PC-3 (cell line): ENCODE data around the gene POLL. TPM values are rescaled to one million over a fixed set of nuclear protein-coding genes. Genes with fewer than 3 reads are reported as not detected.

ENCODE experiments used
- ATAC-seq: fragments of 200-7000 bp; cut with Tn5 transposase; 2 replicates; pipeline ENCODE4 v1.9.1; 2020; ENCODE audit warnings: mild to moderate bottlenecking, moderate library complexity
- BruUV-seq: library from RNA; stranded (reverse); fragments of 400-500 nt; replicated peaks from 2 replicates; lab custom pipeline; 2021; lab: Mats Ljungman, UMichigan
- CTCF ChIA-PET: fragments of 300-600 bp; sonication (Branson Sonifier 250); formaldehyde crosslinking; loops from one replicate; lab custom pipeline; 2022; ENCODE audit warnings: antibody characterized with exemption; lab: Charles Lee
- POLR2A ChIA-PET: fragments of 300-600 bp; sonication (Branson Sonifier 250); formaldehyde crosslinking; loops from one replicate; lab custom pipeline; 2022; ENCODE audit warnings: antibody characterized with exemption; ENCODE audit not compliant: unreplicated experiment; lab: Charles Lee
- DNase-seq: peaks from one replicate; pipeline ENCODE4 v3.0.0-alpha.2; 2015
- H2AFZ ChIP-seq: fragments of 300-600 bp; sonication (generic); 2 replicates; pipeline ENCODE4 v1.6.0; 2016; ENCODE audit warnings: antibody characterized with exemption, low read length
- H3F3A ChIP-seq: fragments of 300-600 bp; sonication (generic); one replicate; pipeline ENCODE4 v1.6.0; 2017; ENCODE audit warnings: antibody characterized with exemption, low read length, control low read depth, mild to moderate bottlenecking; ENCODE audit not compliant: unreplicated experiment
- H3K27ac ChIP-seq: fragments of 300-600 bp; sonication (generic); 2 replicates; pipeline ENCODE4 v1.5.1; 2016; ENCODE audit warnings: mild to moderate bottlenecking, low read length
- H3K27me3 ChIP-seq: fragments of 300-600 bp; sonication (generic); 2 replicates; pipeline ENCODE4 v1.6.1; 2016; ENCODE audit warnings: low read length, mixed read lengths
- H3K36me3 ChIP-seq: fragments of 300-600 bp; sonication (generic); 2 replicates; pipeline ENCODE4 v1.6.1; 2016; ENCODE audit warnings: low read depth, mixed run types, low read length, mixed read lengths
- H3K4me1 ChIP-seq: fragments of 300-600 bp; sonication (generic); 2 replicates; pipeline ENCODE4 v1.5.1; 2016; ENCODE audit warnings: low read length; ENCODE audit not compliant: insufficient read depth
- H3K4me2 ChIP-seq: fragments of 300-600 bp; sonication (generic); 2 replicates; pipeline ENCODE4 v1.6.0; 2016; ENCODE audit warnings: low read length
- H3K4me3 ChIP-seq: fragments of 300-600 bp; sonication (generic); 2 replicates; pipeline ENCODE4 v1.5.1; 2016; ENCODE audit warnings: mild to moderate bottlenecking, low read length, mixed read lengths
- H3K79me2 ChIP-seq: fragments of 300-600 bp; sonication (generic); 2 replicates; pipeline ENCODE4 v1.6.1; 2017; ENCODE audit warnings: low read length, mixed read lengths
- H3K9ac ChIP-seq: fragments of 300-600 bp; sonication (generic); 2 replicates; pipeline ENCODE4 v1.6.0; 2016; ENCODE audit warnings: mild to moderate bottlenecking, low read length
- H3K9me2 ChIP-seq: fragments of 300-600 bp; sonication (generic); replicated peaks from 2 replicates; pipeline ENCODE4 v1.6.1; 2016; ENCODE audit warnings: mixed run types, low read length, mixed read lengths
- H3K9me3 ChIP-seq: fragments of 300-600 bp; sonication (generic); 2 replicates; pipeline ENCODE4 v1.6.1; 2016; ENCODE audit warnings: low read length, mixed read lengths
- H4K20me1 ChIP-seq: fragments of 300-600 bp; sonication (generic); 2 replicates; pipeline ENCODE4 v1.6.1; 2016; ENCODE audit warnings: low read length, mixed read lengths
- EZH2 ChIP-seq: fragments of 300-600 bp; sonication (generic); IDR thresholded peaks from one replicate; pipeline ENCODE4 v1.6.1; 2017; ENCODE audit warnings: antibody characterized with exemption, mild to moderate bottlenecking, low read length; ENCODE audit not compliant: unreplicated experiment
- EZH2phosphoT487 ChIP-seq: fragments of 300-600 bp; sonication (generic); IDR thresholded peaks from 2 replicates; pipeline ENCODE4 v1.6.1; 2018; ENCODE audit warnings: mild to moderate bottlenecking, antibody characterized with exemption, low read length, borderline replicate concordance
- intact Hi-C: fragments of 100-400 bp; cut with micrococcal nuclease; formaldehyde crosslinking; loops from 2 replicates; pipeline ENCODE4 v1.9.0; 2023
- total RNA-seq: library from RNA; depleted of rRNA; stranded (reverse); fragments of >200 nt; gene quantifications from 2 replicates; pipeline ENCODE4 v1.2.3, GENCODE V29; 2014
- TF ChIP-seq, protein P1 (sequence below): fragments of 300-600 bp; sonication (generic); conservative IDR thresholded peaks from 2 replicates; pipeline ENCODE4 v1.5.1; 2017; ENCODE audit warnings: antibody characterized with exemption, low read depth, mild to moderate bottlenecking, low read length

POLL gene
- total RNA-seq, 1 experiment from 2014 or later: 10.9 TPM

DNA sequence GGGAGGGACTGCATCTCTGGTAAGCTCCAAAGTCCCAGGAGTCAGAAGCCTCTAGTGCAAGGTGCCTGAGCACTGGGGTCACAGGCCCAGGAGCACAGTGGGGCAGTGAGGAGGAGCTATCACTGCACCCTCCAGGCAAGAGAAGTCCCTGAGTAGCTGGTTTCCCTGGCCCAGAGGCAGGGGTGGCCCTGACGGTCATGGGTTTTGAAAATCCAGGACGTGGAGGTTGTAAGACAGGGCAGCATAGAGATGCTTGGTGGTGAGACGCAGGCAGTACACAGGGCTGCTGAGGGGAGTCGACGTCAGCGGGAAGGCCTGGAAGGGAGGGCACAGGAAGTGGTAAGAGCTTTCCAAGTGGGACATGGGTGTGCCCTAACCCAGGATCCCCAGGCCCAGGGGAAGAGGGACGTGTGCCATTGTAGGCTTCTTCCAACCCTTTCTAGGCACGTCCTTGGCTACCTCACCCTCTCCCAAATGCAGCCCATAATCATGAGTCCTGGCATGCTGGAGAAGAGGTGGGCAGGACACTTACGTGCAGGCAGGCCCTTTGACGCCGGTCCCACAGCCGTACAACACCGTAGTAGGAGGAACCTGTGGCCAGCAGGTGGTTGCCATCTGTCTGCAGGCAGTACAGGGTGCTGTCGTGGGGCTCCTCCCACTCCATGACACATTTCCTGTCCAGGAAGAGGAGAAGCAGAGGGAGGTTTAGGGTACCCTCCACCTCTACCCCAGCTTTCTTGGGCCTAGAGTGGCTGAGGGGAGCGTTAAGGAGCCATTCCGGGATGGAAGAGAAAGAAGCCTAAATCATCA lies 23.2 kb upstream of the POLL start:
- TF ChIP-seq EZH2phosphoT487: no peak
- TF ChIP-seq, protein P1, sequence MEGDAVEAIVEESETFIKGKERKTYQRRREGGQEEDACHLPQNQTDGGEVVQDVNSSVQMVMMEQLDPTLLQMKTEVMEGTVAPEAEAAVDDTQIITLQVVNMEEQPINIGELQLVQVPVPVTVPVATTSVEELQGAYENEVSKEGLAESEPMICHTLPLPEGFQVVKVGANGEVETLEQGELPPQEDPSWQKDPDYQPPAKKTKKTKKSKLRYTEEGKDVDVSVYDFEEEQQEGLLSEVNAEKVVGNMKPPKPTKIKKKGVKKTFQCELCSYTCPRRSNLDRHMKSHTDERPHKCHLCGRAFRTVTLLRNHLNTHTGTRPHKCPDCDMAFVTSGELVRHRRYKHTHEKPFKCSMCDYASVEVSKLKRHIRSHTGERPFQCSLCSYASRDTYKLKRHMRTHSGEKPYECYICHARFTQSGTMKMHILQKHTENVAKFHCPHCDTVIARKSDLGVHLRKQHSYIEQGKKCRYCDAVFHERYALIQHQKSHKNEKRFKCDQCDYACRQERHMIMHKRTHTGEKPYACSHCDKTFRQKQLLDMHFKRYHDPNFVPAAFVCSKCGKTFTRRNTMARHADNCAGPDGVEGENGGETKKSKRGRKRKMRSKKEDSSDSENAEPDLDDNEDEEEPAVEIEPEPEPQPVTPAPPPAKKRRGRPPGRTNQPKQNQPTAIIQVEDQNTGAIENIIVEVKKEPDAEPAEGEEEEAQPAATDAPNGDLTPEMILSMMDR: no peak
- TF ChIP-seq EZH2: no peak
- H3K4me3 ChIP-seq: no peak overlapping the region
- no peaks in the 10 kb centered on the region for H3F3A ChIP-seq
- ChIA-PET CTCF (no interaction called here), POLR2A (no interaction called here)
- ATAC-seq (no peak), DNase-seq (no peak)
- no peaks in the 10 kb centered on the region for H3K9me2 ChIP-seq
- no peak overlapping the region for H2AFZ ChIP-seq
- H3K9me3 ChIP-seq: no peaks in the 10 kb centered on the region
- no peaks in the 10 kb centered on the region for H3K36me3 ChIP-seq
- intact Hi-C loops: no loop called here
- H3K27ac ChIP-seq: no peak overlapping the region
- H3K27me3 ChIP-seq: no peaks in the 10 kb centered on the region
- no peaks in the 10 kb centered on the region for H4K20me1 ChIP-seq
- BruUV-seq: no TSS peak
- no peak overlapping the region for H3K4me2 ChIP-seq
- no peaks in the 10 kb centered on the region for H3K79me2 ChIP-seq
- H3K4me1 ChIP-seq: no peaks in the 10 kb centered on the region
- H3K9ac ChIP-seq: no peak overlapping the region

DNA sequence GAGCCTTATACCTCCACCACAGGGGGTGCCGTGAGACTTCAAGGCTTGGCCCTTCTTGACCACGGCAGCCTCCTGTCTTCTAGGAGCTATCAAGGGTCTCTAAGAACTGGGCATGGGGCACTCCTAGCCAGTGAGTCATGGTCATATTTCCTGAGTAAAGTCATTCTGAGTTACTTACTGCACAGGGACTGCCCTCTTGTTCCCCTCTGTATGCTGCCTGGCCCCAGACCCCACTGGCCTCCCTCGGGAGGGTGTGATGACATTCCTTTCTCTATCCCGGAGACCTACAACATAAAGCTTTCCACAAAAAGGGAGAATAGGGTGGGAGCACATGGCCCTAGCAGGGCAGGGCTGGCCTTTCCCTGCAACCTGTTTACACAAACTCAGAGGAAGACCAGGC lies 21.4 kb upstream of the POLL start:
- BruUV-seq: no TSS peak
- no peaks in the 10 kb centered on the region for H3K9me3 ChIP-seq
- no peaks in the 10 kb centered on the region for H3K36me3 ChIP-seq
- CTCF ChIA-PET: no interaction called here
- H2AFZ ChIP-seq: no peak overlapping the region
- no peak overlapping the region for H3K4me3 ChIP-seq
- H3K4me1 ChIP-seq: no peaks in the 10 kb centered on the region
- intact Hi-C loops: loop anchor here (10.0 kb wide), 1 partner anchor 465 kb away; no protein-coding TSS in a partner anchor
- H3K79me2 ChIP-seq: no peaks in the 10 kb centered on the region
- no peak overlapping the region for H3K4me2 ChIP-seq
- POLR2A ChIA-PET: no interaction called here
- H3K9me2 ChIP-seq: no peaks in the 10 kb centered on the region
- H3F3A ChIP-seq: no peaks in the 10 kb centered on the region
- no peak overlapping the region for H3K27ac ChIP-seq
- ATAC-seq (no peak), DNase-seq (no peak)
- TF ChIP-seq EZH2: no peak
- TF ChIP-seq, protein P1: no peak
- no peaks in the 10 kb centered on the region for H4K20me1 ChIP-seq
- H3K27me3 ChIP-seq: no peaks in the 10 kb centered on the region
- H3K9ac ChIP-seq: no peak overlapping the region

DNA sequence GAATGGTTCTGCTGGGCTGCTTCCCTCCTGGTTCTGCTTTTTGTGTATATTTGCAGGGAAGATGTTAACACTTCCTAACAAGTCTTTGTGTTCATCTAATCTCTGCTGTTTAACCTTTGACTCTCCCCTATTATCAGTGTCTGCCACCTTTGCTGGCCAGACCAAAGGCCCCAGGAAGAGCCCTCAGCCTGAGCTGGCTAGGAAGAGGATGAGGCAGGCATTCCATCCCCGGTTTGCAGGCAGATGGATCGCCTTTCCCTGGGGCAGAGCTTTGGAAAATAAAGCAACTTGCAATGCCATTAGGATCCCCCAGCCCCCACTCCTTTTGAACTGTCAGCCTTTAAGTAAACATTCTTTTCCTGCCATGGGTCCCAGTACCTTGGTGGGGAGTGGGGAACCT lies 19.1 kb upstream of the POLL start:
- TF ChIP-seq EZH2 (no peak), EZH2phosphoT487 (no peak)
- TF ChIP-seq, protein P1: no peak
- Histone ChIP-seq H3K4me2 (no peak overlapping the region), H3F3A (no peaks in the 10 kb centered on the region), H3K27me3 (no peaks in the 10 kb centered on the region), H3K27ac (no peak overlapping the region), H3K4me1 (no peaks in the 10 kb centered on the region), H3K79me2 (no peaks in the 10 kb centered on the region), H2AFZ (no peak overlapping the region), H3K9ac (no peak overlapping the region), H3K4me3 (no peak overlapping the region), H4K20me1 (no peaks in the 10 kb centered on the region), H3K36me3 (no peaks in the 10 kb centered on the region), H3K9me3 (no peaks in the 10 kb centered on the region), H3K9me2 (no peaks in the 10 kb centered on the region)
- ATAC-seq: no peak
- no TSS peak for BruUV-seq
- CTCF ChIA-PET: no interaction called here
- POLR2A ChIA-PET: no interaction called here
- intact Hi-C loops: loop anchor here (10.0 kb wide), 1 partner anchor 468 kb away; no protein-coding TSS in a partner anchor
- no peak for DNase-seq
